HG03135 (cell line): ENCODE measurements around the gene DAPK3.
"Not testable (repeated sequence)": the region's sequence is repeated elsewhere in the genome, so short reads cannot be mapped to it uniquely, and the experiment has no call there.

ENCODE experiments used
- ATAC-seq: cut with Tn5 transposase; IDR thresholded peaks from one replicate; pipeline ENCODE4 v1.9.1; 2021; ENCODE audit warnings: mild to moderate bottlenecking, moderate library complexity; ENCODE audit not compliant: unreplicated experiment

Gene DAPK3

GRCh38 chr19:4007021-4007835 is 36.3 kb upstream of the DAPK3 start, which contains the start of gene PIAS4:
TSS of gene PIAS4 (plus strand) at chr19:4007736. CDS start at chr19:4007761, 25 bp downstream.
- ATAC-seq: peak; percentile 86

GRCh38 chr19:4005436-4005835 is 34.5 kb upstream of the DAPK3 start:
- ATAC-seq: not testable (repeated sequence)

- not testable (repeated sequence) for ATAC-seq
Observed at GRCh38 chr19:4000798-4001197, 29.9 kb upstream of the DAPK3 start.

DNA sequence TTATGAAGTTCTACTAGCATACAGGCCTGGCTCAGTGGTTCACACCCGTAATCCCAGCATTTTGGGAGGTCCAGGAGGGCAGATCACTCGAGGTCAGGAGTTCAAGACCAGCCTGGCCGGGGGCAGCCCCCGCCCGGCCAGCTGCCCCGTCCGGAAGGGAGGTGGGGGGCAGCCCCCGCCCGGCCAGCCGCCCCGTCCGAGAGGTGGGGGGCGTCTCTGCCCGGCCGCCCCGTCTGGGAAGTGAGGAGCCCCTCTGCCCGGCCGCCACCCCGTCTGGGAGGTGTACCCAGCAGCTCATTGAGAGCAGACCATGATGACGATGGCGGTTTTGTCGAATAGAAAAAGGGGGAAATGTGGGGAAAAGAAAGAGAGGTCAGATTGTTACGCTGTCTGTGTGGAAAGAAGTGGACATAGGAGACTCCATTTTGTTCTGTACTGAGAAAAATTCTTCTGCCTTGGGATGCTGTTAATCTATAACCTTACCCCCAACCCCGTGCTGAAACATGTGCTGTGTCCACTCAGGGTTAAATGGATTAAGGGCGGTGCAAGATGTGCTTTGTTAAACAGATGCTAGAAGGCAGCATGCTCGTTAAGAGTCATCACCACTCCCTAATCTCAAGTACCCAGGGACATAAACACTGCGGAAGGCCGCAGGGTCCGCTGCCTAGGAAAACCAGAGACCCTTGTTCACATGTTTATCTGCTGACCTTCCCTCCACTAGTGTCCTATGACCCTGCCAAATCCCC is 27.9 kb upstream of the DAPK3 start:
- ATAC-seq: not testable (repeated sequence)

DNA sequence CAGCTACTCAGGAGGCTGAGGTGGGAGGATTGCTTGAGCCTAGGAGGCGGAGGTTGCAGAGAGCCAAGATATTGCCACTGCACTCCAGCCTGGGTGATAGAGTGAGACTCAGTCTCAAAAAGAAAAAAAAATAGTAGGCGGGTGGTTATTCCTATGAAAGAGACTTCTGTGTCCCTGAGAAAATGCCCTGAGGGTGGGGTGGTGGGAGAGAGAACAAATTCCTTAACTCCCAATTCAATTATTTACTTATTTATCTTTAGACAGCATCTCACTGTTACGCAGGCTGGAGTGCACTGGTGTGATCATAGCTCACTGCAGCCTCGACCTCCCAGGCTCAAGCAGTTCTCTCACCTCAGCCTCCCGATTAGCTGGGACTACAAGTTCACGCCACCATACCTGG is 24.7 kb upstream of the DAPK3 start:
- ATAC-seq: no peak

GRCh38 chr19:3990815-3991117 is 19.9 kb upstream of the DAPK3 start:
- no peak for ATAC-seq

DNA sequence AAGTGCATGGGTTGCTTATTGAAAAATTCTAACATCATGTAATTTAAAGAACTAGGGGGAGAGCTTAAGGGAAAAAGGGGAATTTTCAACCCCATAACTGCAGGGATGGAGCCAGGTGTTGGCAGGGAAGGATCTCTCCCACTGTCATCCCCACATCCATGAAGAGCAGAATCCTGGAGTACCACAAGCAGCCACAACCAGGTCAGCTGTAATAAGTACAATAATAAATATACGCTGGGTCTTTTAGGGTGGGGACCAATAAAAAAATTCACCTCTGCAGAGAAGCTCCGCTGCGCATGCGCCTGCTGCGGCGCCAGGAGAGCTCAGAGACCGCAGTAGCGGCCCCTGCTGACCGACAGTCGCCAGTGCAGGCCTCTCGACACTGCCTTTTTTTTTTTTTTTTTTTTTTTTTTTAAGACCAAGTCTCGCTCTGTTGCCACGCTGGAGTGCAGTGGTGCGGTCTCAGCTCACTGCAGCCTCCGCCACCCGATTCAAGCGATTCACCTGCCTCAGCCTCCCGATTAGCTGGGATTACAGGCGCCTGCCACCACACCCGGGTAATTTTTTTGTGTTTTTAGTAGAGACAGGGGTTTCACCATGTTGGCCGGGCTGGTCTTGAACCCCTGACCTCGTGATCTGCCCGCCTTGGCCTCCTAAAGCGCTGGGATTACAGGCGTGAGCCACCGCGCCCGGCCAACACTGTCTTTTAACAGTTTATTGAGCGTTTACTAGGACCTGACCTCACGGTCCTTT is 16.9 kb upstream of the DAPK3 start:
- peak; percentile 37 for ATAC-seq

DNA sequence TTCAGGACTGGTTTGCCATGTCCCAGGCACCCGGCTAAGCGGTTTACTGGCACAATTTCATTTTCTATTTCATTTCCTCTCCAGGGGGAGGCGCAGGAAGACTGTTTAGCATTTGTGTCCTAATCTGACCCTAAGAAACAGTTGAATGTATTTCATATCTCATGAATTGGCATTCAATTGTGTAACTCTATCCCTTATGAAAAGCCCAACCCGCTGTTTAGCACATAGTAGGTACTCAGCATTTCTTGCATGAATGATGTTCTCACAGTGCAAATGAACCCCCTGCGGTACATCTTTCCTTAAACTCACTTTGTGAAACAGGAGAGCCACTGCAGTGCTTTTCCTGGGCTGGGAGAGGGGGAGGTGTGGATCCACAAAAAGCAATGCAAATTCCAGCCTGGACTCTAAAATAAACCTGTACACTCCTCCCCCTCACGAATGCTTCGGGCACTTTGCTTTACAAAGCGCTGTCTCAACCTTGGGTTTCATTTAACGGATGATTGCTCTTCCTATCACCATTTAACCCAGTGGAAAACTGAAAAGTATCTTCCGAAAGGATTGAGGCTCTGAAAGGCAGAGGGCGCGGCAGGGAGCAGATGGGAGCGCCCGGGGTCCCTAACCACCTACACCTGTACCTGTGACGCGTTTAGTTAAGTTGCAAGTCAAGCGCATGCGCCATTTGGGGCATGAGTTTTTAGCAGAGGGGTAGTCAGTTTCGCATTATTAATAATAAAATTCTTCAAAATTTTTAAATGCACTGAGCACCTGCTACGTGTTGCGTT is 15.6 kb upstream of the DAPK3 start:
- ATAC-seq: no peak

DNA sequence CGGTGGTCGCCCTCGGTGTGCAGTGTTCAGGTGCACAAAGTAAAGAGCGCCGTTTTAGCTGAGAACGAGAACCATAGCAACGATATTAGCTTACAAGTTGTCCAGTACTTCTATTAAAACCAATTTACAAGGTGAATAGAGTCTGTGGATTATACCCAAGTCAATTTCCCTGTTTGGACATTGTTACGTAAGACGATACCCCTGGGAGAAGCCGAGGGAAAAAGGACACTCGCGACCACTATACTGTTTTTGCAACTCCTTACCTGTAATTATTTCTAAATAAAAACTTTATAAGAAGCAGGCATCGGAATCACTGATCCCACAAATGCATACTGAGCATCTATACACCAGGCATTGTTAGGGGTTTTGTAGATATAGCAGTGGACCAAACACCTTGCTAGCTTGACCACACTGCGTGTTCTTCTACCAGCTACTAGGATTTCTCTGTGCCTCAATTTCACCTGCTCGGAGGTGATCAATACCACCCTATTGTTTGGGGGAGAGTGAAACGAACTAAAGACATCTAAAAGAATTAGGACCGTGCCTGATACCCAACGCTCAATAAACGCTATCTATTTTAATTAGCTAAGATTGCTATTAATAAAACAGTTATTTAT is 14.9 kb upstream of the DAPK3 start:
- no peak for ATAC-seq

DNA sequence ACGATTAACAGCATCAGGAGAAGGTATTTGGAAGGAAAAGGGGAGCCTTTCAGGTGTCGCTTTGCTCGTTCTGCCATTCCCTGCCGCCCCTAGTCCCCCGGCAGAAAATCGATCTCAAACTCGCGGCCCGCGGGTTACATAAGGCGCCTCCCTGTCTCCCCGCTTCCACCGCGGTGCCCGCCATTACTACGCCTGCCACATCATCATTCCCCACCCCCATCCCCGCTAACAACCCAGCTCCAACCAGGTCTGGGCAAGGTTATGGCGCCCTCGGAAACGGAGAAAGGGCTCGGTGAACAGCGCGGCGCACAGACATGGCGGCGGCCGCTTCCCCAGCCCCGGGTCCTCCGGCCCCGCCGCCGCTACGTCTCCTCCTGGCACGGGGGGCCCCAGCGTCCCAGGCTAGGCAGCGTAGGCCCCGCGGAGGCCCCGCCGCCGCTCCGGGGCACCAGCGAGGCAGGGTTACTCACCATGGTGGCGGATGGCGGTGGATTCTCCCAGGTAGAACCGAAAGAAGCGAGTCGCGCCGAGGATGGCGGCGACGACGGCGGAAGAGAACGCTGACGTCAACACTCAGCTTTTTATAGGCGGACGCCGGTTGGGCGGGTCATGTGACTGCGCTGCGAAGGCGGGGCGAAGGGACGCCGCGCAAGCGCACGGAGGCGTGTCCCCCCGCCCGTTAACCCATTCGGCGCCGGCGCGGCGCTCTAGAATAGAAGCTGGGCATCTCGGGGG is 14.2 kb upstream of the DAPK3 start, which contains the start of gene EEF2:
Gene EEF2 (minus strand): TSS at position 556 of the 735 bp plus-strand sequence. CDS start 83 bp downstream, at position 473.
- peak; percentile 50 for ATAC-seq

DNA sequence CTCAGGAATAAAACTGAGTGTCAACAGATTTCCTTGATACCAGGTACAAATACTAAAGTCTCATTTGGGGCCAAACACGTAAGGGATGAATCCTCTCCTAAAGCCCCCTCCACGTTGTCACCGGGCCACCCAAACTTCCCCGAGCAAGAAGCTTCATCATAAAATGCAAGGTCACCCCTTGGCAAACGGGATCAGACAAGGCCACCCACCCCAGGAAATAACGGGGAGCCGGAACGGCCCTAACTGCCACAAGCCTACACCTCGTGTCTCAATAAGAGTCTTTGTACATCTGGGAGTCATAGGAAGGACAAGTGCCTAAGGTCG is 13.6 kb upstream of the DAPK3 start:
- no peak for ATAC-seq

DNA sequence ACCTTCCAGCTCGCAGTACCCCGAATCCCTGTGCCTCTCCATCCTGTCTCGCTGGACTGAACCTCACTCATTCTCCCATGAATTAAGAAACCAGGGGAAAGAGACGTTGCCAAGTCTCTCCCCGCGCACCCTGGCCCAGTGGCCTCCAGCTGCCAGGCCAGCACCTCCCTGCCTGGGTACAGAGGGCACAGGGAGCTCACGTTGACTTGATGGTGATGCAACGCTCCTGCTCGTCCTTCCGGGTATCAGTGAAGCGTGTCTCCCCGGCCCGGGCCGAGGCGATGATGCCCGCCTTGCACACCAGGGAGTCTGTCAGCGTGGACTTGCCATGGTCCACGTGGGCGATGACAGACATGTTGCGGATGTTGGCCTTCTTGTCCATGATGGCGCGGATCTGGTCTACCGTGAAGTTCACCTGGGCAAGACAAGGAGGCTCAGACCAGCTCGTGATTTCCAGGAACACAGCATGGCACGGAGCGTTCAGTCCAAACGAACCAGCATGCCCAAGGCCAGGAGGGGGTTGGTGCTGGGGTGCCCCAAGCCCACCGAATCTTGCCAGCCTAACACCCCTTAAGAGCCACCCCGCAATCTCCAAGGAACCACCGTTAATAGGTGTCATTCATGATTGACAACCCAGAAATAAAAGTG is 13.2 kb upstream of the DAPK3 start:
- ATAC-seq: no peak

DNA sequence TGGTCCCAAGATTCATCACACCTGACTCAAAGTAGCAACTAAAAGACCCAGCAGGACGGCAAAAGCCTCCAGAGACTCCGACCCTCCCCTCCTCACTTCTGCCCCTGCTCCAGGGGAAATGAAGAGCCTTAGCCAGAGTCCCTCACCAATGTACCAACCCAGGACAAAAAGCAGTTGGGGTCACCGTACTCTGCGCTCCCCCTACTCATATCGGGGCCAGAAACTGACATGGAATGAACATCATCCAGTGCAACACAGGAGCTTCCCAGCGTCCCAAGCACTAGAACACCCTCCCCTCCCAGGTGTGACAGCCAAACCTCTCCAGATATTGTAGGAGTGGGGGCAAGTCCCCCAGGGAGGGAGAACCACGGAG is 12.6 kb upstream of the DAPK3 start:
- ATAC-seq: no peak

DNA sequence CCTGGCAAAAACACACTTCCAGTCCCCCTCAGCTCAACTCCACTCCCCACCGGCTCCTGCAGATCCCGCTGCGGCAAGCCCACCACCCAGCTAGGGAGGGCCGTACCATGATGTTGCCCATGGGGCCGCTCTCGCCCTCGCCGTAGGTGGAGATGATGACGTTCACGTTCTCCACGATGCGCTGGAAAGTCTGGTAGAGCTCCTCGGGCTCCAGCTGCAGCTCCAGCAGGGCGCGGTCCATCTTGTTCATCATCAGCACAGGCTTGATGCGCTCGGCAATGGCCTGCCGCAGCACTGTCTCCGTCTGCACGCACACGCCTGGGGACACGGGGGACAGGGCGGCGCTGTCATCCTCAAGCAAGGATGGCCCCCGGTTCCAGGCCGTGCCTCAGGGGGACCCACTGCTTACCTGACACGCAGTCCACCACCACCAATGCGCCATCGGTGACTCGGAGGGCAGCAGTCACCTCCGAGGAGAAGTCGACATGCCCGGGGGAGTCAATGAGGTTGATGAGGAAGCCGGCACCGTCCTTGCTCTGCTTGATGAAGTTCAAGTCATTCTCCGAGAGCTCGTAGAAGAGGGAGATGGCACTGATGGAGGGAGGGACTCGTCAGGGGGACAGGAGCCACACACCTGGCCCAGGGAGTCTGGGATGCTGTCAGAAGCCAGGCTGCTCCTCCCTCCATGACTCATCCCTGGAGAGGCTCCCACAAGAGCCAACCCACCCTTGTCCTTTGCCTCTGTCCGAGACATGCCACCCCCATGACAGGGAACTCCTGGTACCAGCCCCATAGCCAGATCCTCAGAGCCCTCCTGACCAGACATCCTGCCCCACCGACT is 12.0 kb upstream of the DAPK3 start:
- ATAC-seq: no peak

GRCh38 chr19:3981736-3982681 is 11.1 kb upstream of the DAPK3 start:
- no peak for ATAC-seq

- ATAC-seq: no peak
Observed at GRCh38 chr19:3981373-3981735, 10.5 kb upstream of the DAPK3 start.
